Prostate gland (tissue), 2 donors: ENCODE results near the gene USP50. TPM values are rescaled to one million over a fixed set of nuclear protein-coding genes. Genes with fewer than 3 reads are reported as not detected.

Experiments used
- DNase-seq: peaks from one replicate; pipeline ENCODE4 v3.0.0-alpha.2; 2019; ENCODE audit warnings: low spot score
- H3K27ac ChIP-seq, 2 donors: fragments of 200-600 bp; sonication (generic); 2 replicates each; pipeline ENCODE4 v1.5.1; 2017 to 2019
- H3K27me3 ChIP-seq: fragments of 200-600 bp; sonication (generic); replicated peaks from 2 replicates; pipeline ENCODE4 v1.5.1; 2019; ENCODE audit not compliant: insufficient read depth
- H3K36me3 ChIP-seq, 2 donors: fragments of 200-600 bp; sonication (generic); 1 replicate in 1 of 2; 2 replicates in 1 of 2; pipeline versions ENCODE4 v1.5.1 to v1.8.1; 2017 to 2019
- H3K4me1 ChIP-seq: fragments of 200-600 bp; sonication (generic); replicated peaks from 2 replicates; pipeline ENCODE4 v1.5.1; 2019
- H3K4me3 ChIP-seq, 2 donors: fragments of 200-600 bp; sonication (generic); 2 replicates each; pipeline ENCODE4 v1.5.1; 2017 to 2019
- H3K9me3 ChIP-seq: fragments of 200-600 bp; sonication (generic); 2 replicates; pipeline ENCODE4 v1.5.1; 2017
- CTCF ChIP-seq, 4 experiments: fragments of 200-600 bp in 2 of 4; fragments of 450-650 bp in 2 of 4; sonication (generic) in 2 of 4; IDR thresholded peaks; 1 replicate in 3 of 4; 2 replicates in 1 of 4; pipeline ENCODE4 v1.5.1; 2016 to 2019; ENCODE audit warnings: antibody characterized with exemption in 4 of 4, mild to moderate bottlenecking in 2 of 4, moderate library complexity in 2 of 4
- POLR2A ChIP-seq: fragments of 450-650 bp; IDR thresholded peaks from one replicate; pipeline ENCODE4 v1.6.1; 2016; ENCODE audit warnings: antibody characterized with exemption, mild to moderate bottlenecking
- POLR2AphosphoS5 ChIP-seq: sonication (generic); formaldehyde crosslinking; IDR thresholded peaks from one replicate; pipeline ENCODE4 v1.6.1; 2017; ENCODE audit warnings: antibody characterized with exemption
- WGBS: methylation state at CpG from one replicate; pipeline ENCODE4 v1.1.5; 2018; 5-methylcytosine and 5-hydroxymethylcytosine counted together
- intact Hi-C: fragments of 100-400 bp; cut with DNase I; formaldehyde crosslinking; loops from one replicate; pipeline ENCODE4 v1.14.2; 2022
- small RNA-seq, 2 donors: library from RNA; depleted of rRNA; stranded (forward); fragments of <200 nt; gene quantifications; one replicate each; pipeline ENCODE3, GENCODE V24; 2016
- total RNA-seq, 2 donors: library from RNA; depleted of rRNA; stranded (reverse); fragments of >200 nt; gene quantifications; one replicate each; pipeline ENCODE4 v1.1.0, GENCODE V29; 2016

Gene USP50
- total RNA-seq, 2 donors from 2014 or later, result 3.5 TPM; not detected in 1

- Histone ChIP-seq H3K27me3 (no peaks in the 10 kb centered on the region), H3K9me3 (no peaks in the 10 kb centered on the region), H3K36me3 (no peaks in the 10 kb centered on the region), H3K27ac (no peak overlapping the region), H3K4me3 (no peak overlapping the region), H3K4me1 (no peaks in the 10 kb centered on the region)
- no peak for DNase-seq
- 95% methylated on average over 7 of the region's 7 CpGs for WGBS
- TF ChIP-seq POLR2A (no peak), CTCF (IDR thresholded peaks at IDR 0.05) (no peak), POLR2AphosphoS5 (no peak)
- intact Hi-C loops, result no loop called here
These were observed 87.9 kb downstream of the USP50 start for GRCh38 chr15:50458348-50459112.

- intact Hi-C loops, result no loop called here
- no peaks in the 10 kb centered on the region for H3K27me3 ChIP-seq
- H3K4me3 ChIP-seq, result no peak overlapping the region
- no peaks in the 10 kb centered on the region for H3K36me3 ChIP-seq
- no peaks in the 10 kb centered on the region for H3K9me3 ChIP-seq
- no peak for DNase-seq
- H3K27ac ChIP-seq, result no peak overlapping the region
- H3K4me1 ChIP-seq, result no peaks in the 10 kb centered on the region
- TF ChIP-seq POLR2A (no peak), POLR2AphosphoS5 (no peak), CTCF (IDR thresholded peaks at IDR 0.05) (no peak)
These were observed 93.5 kb downstream of the USP50 start for GRCh38 chr15:50452927-50453326.

Small RNA genes lying within 50 kb of the gene (small RNA-seq; reads per million reads assigned to genes)
- gene RNA5SP395, result 0 to 0.50 reads per million in 2 donors

Other genes with a start within 250 kb of the USP50 start
- gene GABPB1, start 191.5 kb downstream of the USP50 start, total RNA-seq, result 10 to 100 TPM; 31.8 to 34.1 TPM
- gene USP8, start 122.3 kb downstream of the USP50 start, total RNA-seq, result 10 to 100 TPM; 56.3 to 80.5 TPM
- gene TRPM7, start 140.1 kb upstream of the USP50 start, total RNA-seq, result 10 to 100 TPM; 27.0 to 32.5 TPM
- gene SPPL2A, start 219.0 kb upstream of the USP50 start, total RNA-seq, result 100 to 1,000 TPM; 129 to 335 TPM